Common myeloid progenitor, CD34-positive (primary cell): ENCODE measurements around the gene EIF5AL1.

ENCODE experiments used
- CTCF ChIA-PET: fragments of 350-600 bp; sonication (Branson Sonifier 250); formaldehyde crosslinking; loops from one replicate; lab custom pipeline; 2021; ENCODE audit warnings: antibody characterized with exemption; lab: Charles Lee
- POLR2A ChIA-PET: fragments of 350-600 bp; sonication (Branson Sonifier 250); formaldehyde crosslinking; loops from one replicate; lab custom pipeline; 2021; ENCODE audit warnings: antibody characterized with exemption; lab: Charles Lee
- DNase-seq, 3 donors: peaks; one replicate each; pipeline versions ENCODE4 v3.0.0 to v3.0.0-alpha.2; 2013
- H3K27ac ChIP-seq, 2 experiments: 1 replicate in 1 of 2; 2 replicates in 1 of 2; pipeline ENCODE4 v1.7.0; 2013; ENCODE audit warnings: inconsistent platforms in 2 of 2, low read length in 2 of 2, mild to moderate bottlenecking in 2 of 2, low read depth in 1 of 2, moderate library complexity in 1 of 2; ENCODE audit not compliant: severe bottlenecking in 2 of 2, insufficient read depth in 1 of 2, poor library complexity in 1 of 2
- H3K27me3 ChIP-seq, 5 experiments: replicated peaks in 2 of 5; 1 replicate in 3 of 5; 2 replicates in 2 of 5; pipeline versions ENCODE4 v1.6.1 to v1.7.0; 2013; ENCODE audit warnings: low read length in 4 of 5, mild to moderate bottlenecking in 2 of 5, moderate library complexity in 2 of 5, inconsistent platforms in 1 of 5; ENCODE audit not compliant: insufficient read depth in 5 of 5, control insufficient read depth in 4 of 5
- H3K36me3 ChIP-seq, 4 experiments: 1 replicate in 2 of 4; 2 replicates in 2 of 4; pipeline versions ENCODE4 v1.6.1 to v1.7.0; 2013; ENCODE audit warnings: low read length in 3 of 4, control low read depth in 1 of 4, mild to moderate bottlenecking in 1 of 4; ENCODE audit not compliant: control insufficient read depth in 4 of 4, insufficient read depth in 4 of 4
- H3K4me1 ChIP-seq, 4 experiments: 1 replicate in 3 of 4; 2 replicates in 1 of 4; pipeline versions ENCODE4 v1.6.1 to v1.7.1; 2013; ENCODE audit warnings: low read length in 3 of 4, mild to moderate bottlenecking in 3 of 4, control low read depth in 1 of 4, inconsistent platforms in 1 of 4, moderate library complexity in 1 of 4; ENCODE audit not compliant: control insufficient read depth in 4 of 4, insufficient read depth in 4 of 4; ENCODE audit errors: control extremely low read depth in 1 of 4
- H3K4me3 ChIP-seq, 7 experiments: 1 replicate in 4 of 7; 2 replicates in 3 of 7; pipeline versions ENCODE4 v1.5.1 to v1.7.0; 2013; ENCODE audit warnings: mild to moderate bottlenecking in 7 of 7, low read length in 6 of 7, moderate library complexity in 6 of 7, inconsistent platforms in 2 of 7, low read depth in 2 of 7, control low read depth in 1 of 7; ENCODE audit not compliant: insufficient read depth in 4 of 7, control insufficient read depth in 1 of 7; ENCODE audit errors: extremely low read depth in 1 of 7
- H3K9me3 ChIP-seq, 5 experiments: 1 replicate in 4 of 5; 2 replicates in 1 of 5; pipeline versions ENCODE4 v1.6.1 to v1.7.1; 2013; ENCODE audit warnings: low read length in 4 of 5, mild to moderate bottlenecking in 2 of 5, inconsistent platforms in 1 of 5, low read depth in 1 of 5, moderate library complexity in 1 of 5; ENCODE audit not compliant: control insufficient read depth in 4 of 5, insufficient read depth in 2 of 5; ENCODE audit errors: control extremely low read depth in 1 of 5
- WGBS: methylation state at CpG from one replicate; pipeline ENCODE4 v1.1.5; 2013; ENCODE audit not compliant: insufficient coverage; 5-methylcytosine and 5-hydroxymethylcytosine counted together

Gene EIF5AL1

GRCh38 chr10:79471776-79472175, 40.6 kb upstream of the EIF5AL1 start:
- WGBS: 97% methylated on average over 3 of the region's 4 CpGs
- H3K27me3 ChIP-seq: no peaks in the 10 kb centered on the region
- no peak overlapping the region for H3K4me3 ChIP-seq
- no peak overlapping the region for H3K27ac ChIP-seq
- peaks cover 0 to 22% (median 2%) of the 10 kb centered on the region in 4 experiments for H3K4me1 ChIP-seq
- POLR2A ChIA-PET: no interaction called here
- CTCF ChIA-PET: interaction anchor here (0.6 to 4.4 kb wide), 8 partner anchors 9 to 113 kb away, joined by 3 to 21 read pairs (median 4); no protein-coding TSS in a partner anchor
- no peak for DNase-seq
- no peaks in the 10 kb centered on the region for H3K36me3 ChIP-seq
- H3K9me3 ChIP-seq: no peaks in the 10 kb centered on the region

- no peak for DNase-seq
- no peaks in the 10 kb centered on the region for H3K9me3 ChIP-seq
- H3K4me3 ChIP-seq: no peak overlapping the region
- no peaks in the 10 kb centered on the region for H3K36me3 ChIP-seq
- WGBS: 100% methylated on average over 5 of the region's 7 CpGs
- ChIA-PET POLR2A (no interaction called here), CTCF (interaction anchor here (0.6 to 2.2 kb wide), 7 partner anchors 9 to 114 kb away, joined by 3 to 13 read pairs (median 4); no protein-coding TSS in a partner anchor)
- peaks cover 0 to 19% (median 2%) of the 10 kb centered on the region in 4 experiments for H3K4me1 ChIP-seq
- no peaks in the 10 kb centered on the region for H3K27me3 ChIP-seq
- no peak overlapping the region for H3K27ac ChIP-seq
Observed at GRCh38 chr10:79472449-79472848, 39.9 kb upstream of the EIF5AL1 start.

GRCh38 chr10:79472951-79473350, 39.4 kb upstream of the EIF5AL1 start:
- Histone ChIP-seq H3K27ac (no peak overlapping the region), H3K27me3 (no peaks in the 10 kb centered on the region), H3K4me1 (peaks cover 0 to 14% (median 0%) of the 10 kb centered on the region in 4 experiments), H3K36me3 (no peaks in the 10 kb centered on the region), H3K4me3 (no peak overlapping the region), H3K9me3 (no peaks in the 10 kb centered on the region)
- DNase-seq: no peak
- POLR2A ChIA-PET: no interaction called here
- CTCF ChIA-PET: interaction anchor here (1.0 to 2.2 kb wide), 3 partner anchors 14 to 99 kb away, joined by 3 to 8 read pairs (median 4); no protein-coding TSS in a partner anchor
- 93% methylated on average over 3 of the region's 5 CpGs for WGBS

- Histone ChIP-seq H3K4me1 (peaks cover 0 to 11% (median 0%) of the 10 kb centered on the region in 4 experiments), H3K36me3 (no peaks in the 10 kb centered on the region), H3K27me3 (no peaks in the 10 kb centered on the region), H3K4me3 (no peak overlapping the region), H3K27ac (no peak overlapping the region), H3K9me3 (no peaks in the 10 kb centered on the region)
- peak in 2 of 3 donors; percentile 33 to 37 for DNase-seq
- CTCF ChIA-PET: interaction anchor here (1.6 to 2.2 kb wide), 2 partner anchors 14 to 99 kb away, joined by 4 to 8 read pairs; no protein-coding TSS in a partner anchor
- POLR2A ChIA-PET: interaction anchor here (0.6 kb wide), 1 partner anchor 846 kb away, joined by 4 read pairs; no protein-coding TSS in a partner anchor
- WGBS: 80% methylated on average over 5 of the region's 5 CpGs
Observed at GRCh38 chr10:79473496-79474095, 38.7 kb upstream of the EIF5AL1 start.

- Histone ChIP-seq H3K36me3 (no peaks in the 10 kb centered on the region), H3K9me3 (no peaks in the 10 kb centered on the region), H3K4me1 (peaks cover 0 to 11% (median 0%) of the 10 kb centered on the region in 4 experiments), H3K27ac (no peak overlapping the region), H3K4me3 (no peak overlapping the region), H3K27me3 (no peaks in the 10 kb centered on the region)
- 83% methylated on average over 1 of the region's 7 CpGs for WGBS
- POLR2A ChIA-PET: no interaction called here
- CTCF ChIA-PET: interaction anchor here (1.1 to 2.1 kb wide), 6 partner anchors 12 to 115 kb away, joined by 3 to 7 read pairs (median 4); no protein-coding TSS in a partner anchor
- DNase-seq: no peak
Observed at GRCh38 chr10:79475119-79475653, 37.1 kb upstream of the EIF5AL1 start.

- H3K27me3 ChIP-seq: no peaks in the 10 kb centered on the region
- no peak overlapping the region for H3K4me3 ChIP-seq
- ChIA-PET POLR2A (no interaction called here), CTCF (interaction anchor here (1.1 to 2.8 kb wide), 7 partner anchors 8 to 115 kb away, joined by 3 to 12 read pairs (median 5); no protein-coding TSS in a partner anchor)
- H3K9me3 ChIP-seq: peaks cover 0 to under 1% (median 0%) of the 10 kb centered on the region in 5 experiments
- 100% methylated on average over 2 of the region's 3 CpGs for WGBS
- peaks cover 0 to 11% (median 0%) of the 10 kb centered on the region in 4 experiments for H3K4me1 ChIP-seq
- no peaks in the 10 kb centered on the region for H3K36me3 ChIP-seq
- DNase-seq: no peak
- H3K27ac ChIP-seq: no peak overlapping the region
Observed at GRCh38 chr10:79475877-79476276, 36.5 kb upstream of the EIF5AL1 start.

- H3K9me3 ChIP-seq: peaks cover 0 to 4% (median 1%) of the 10 kb centered on the region in 5 experiments
- no peak overlapping the region for H3K4me3 ChIP-seq
- no peak for DNase-seq
- no peak overlapping the region for H3K27ac ChIP-seq
- H3K27me3 ChIP-seq: no peaks in the 10 kb centered on the region
- ChIA-PET POLR2A (no interaction called here), CTCF (interaction anchor here (1.6 to 2.8 kb wide), 5 partner anchors 9 to 102 kb away, joined by 3 to 12 read pairs (median 9); no protein-coding TSS in a partner anchor)
- H3K36me3 ChIP-seq: no peaks in the 10 kb centered on the region
- peaks cover 0 to 11% (median 0%) of the 10 kb centered on the region in 4 experiments for H3K4me1 ChIP-seq
Observed at GRCh38 chr10:79476645-79477044, 35.7 kb upstream of the EIF5AL1 start.
